DND-41 (cell line): Measurements from ENCODE around the gene ZXDC.

Source experiments
- CTCF ChIP-seq: IDR thresholded peaks from 2 replicates; pipeline ENCODE4 v1.5.1; 2012; ENCODE audit warnings: borderline replicate concordance, low read length, moderate library complexity, mild to moderate bottlenecking; ENCODE audit not compliant: poor library complexity, severe bottlenecking; ENCODE audit errors: extremely low read depth
- EZH2 ChIP-seq: IDR thresholded peaks from 3 replicates; pipeline ENCODE4 v1.6.1; 2012; ENCODE audit warnings: borderline replicate concordance, low read depth, mild to moderate bottlenecking, moderate library complexity, low read length, inconsistent platforms; ENCODE audit not compliant: severe bottlenecking

DNA sequence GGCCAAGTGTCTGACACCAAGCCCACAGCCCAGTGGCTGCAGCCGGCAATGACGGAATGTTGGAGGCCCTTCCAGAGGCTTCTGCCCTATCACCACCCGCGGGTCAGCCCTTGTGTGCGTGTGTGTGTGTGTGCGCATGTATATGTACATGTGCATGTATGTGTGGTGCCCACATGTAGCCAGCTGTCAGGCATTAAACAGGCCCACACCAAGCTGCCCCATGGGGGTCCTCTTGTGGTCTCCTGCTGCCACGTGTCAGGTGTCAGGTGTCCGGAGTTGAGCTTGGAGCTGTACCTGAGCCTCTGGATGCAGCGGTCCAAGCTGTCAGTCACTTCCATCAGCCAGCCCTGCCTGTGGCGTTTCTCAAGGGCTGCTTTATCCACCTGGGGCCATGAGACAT, 28.0 kb upstream of the ZXDC start:
- no peak for TF ChIP-seq CTCF
- TF ChIP-seq EZH2, result no peak
